Gastrocnemius medialis (tissue), 4 donors: ENCODE results near the gene VIPR2.

Experiments
- POLR2A ChIP-seq, 2 donors: fragments of 450-650 bp; IDR thresholded peaks; one replicate each; pipeline ENCODE4 v1.6.1; 2017; ENCODE audit warnings: antibody characterized with exemption in 2 of 2, mild to moderate bottlenecking in 2 of 2, moderate library complexity in 2 of 2
- TF ChIP-seq, protein P1 (sequence below), 5 experiments: fragments of 450-650 bp in 3 of 5; fragments of 200-600 bp in 2 of 5; sonication (generic) in 2 of 5; IDR thresholded peaks in 4 of 5; conservative IDR thresholded peaks in 1 of 5; 1 replicate in 4 of 5; 2 replicates in 1 of 5; pipeline ENCODE4 v1.5.1; 2016 to 2019; ENCODE audit warnings: antibody characterized with exemption in 5 of 5, mild to moderate bottlenecking in 3 of 5, moderate library complexity in 3 of 5

DNA sequence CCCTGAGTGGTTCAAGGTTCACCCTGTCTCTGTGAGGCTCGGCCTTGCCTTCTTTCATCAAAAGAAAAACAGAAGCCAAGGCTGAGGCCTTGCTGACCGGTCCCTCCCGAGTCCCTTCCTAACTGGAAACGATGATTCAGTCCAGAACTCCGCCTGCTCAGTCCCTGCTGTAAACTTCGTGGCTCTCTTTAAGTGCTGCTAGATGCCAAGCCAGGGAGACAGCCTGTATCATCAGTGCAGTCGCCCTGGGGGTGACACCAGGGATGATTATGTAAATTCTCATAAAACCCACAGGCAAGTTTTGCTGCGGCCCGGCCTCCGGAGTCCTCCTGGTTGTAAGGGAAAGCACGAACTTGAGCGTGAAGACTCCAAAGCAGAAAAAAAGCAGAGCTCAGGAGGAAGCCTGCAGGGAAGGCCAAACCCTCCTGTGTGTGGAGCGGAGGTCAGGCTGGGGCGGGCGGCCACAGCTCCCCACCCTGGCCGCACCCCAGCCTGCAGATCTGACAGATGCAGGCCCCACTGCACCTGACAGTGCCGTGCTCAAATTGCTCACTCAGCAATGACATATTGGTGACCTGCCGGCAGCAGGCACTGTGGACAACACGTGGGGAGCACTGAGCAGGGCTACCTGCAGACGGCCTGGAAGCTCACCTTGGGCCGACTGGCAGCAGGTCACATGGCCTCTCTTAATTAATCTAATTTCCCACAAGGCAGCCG lies 164.9 kb downstream of the VIPR2 start:
- TF ChIP-seq, protein P1, sequence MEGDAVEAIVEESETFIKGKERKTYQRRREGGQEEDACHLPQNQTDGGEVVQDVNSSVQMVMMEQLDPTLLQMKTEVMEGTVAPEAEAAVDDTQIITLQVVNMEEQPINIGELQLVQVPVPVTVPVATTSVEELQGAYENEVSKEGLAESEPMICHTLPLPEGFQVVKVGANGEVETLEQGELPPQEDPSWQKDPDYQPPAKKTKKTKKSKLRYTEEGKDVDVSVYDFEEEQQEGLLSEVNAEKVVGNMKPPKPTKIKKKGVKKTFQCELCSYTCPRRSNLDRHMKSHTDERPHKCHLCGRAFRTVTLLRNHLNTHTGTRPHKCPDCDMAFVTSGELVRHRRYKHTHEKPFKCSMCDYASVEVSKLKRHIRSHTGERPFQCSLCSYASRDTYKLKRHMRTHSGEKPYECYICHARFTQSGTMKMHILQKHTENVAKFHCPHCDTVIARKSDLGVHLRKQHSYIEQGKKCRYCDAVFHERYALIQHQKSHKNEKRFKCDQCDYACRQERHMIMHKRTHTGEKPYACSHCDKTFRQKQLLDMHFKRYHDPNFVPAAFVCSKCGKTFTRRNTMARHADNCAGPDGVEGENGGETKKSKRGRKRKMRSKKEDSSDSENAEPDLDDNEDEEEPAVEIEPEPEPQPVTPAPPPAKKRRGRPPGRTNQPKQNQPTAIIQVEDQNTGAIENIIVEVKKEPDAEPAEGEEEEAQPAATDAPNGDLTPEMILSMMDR (IDR thresholded peaks at IDR 0.05 in 4 of 5, conservative IDR thresholded peaks at IDR 0.05 in 1 of 5) = no peak
- TF ChIP-seq POLR2A (IDR thresholded peaks at IDR 0.05) = no peak
